Measurements from ENCODE around the gene GET3.
A peak's percentile ranks its signal among the peaks of the same experiment; 100 is the strongest.
"Not testable (repeated sequence)": the region's sequence is repeated elsewhere in the genome, so short reads cannot be mapped to it uniquely, and the experiment has no call there.

Gene GET3

GRCh38 chr19:12715929-12716328 lies 21.4 kb upstream of the GET3 start:
- no peak for DNase-seq (ENCODE audit: low read depth in 2 of 2)

DNA sequence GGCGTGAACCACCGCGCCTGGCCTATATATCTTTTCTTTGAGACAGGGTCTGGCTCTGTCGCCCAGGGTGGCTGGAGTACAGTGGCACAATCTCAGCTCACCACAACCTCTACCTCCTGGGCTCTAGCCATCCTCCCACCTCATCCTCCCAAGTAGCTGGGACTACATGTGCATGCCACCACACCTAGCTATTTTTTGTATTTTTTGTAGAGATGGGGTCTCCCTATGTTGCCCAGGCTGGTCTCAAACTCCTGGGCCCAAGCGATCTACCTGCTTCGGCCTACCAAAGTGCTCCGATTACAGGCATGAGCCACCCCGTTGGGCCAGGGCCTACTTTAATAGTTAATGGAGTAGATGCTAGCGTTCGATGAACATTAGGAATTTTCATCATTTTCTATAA lies 17.0 kb upstream of the GET3 start:
- DNase-seq (ENCODE audit: low read depth in 2 of 2) = no peak

DNA sequence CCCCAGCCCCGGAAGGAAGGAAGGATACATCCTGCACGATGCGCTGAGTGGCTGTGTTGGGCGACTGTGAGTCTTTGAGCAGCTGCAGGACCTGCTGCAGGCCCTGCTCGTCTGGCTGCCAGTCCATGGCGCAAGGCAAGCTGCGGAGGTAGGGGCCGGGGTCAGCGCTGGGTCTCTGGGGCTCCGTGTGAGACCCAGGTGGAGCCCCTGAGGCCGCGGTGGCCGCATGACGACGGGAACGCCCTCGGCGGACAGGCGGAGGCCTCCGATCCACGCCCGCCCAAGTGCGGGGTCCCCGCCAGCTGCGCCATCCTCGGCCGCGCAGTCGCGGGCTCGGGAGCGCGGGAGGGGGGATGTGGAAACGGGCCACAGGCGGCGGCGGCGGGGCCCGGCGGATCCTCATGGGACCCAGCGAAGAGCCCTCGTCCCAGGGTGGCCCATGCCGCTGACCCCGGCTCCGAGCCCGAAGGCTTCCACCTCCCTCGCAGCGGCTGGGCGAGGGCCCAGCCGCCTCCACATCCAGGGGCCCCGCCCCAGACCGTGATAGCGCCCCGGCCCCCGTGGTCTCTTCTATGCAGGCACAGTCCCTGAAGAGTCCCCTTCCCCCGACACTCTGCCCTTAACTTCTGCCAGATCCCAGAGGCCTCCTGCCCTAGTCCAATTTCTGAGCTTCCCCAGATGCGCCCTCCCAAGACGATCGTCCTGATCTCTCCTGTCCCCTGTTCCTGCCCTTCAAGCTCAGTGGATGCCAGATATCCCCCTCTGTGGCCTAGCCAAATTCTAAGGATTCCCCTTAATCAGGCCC lies 16.2 kb upstream of the GET3 start:
- no peak for DNase-seq (ENCODE audit: low read depth in 2 of 2)

DNA sequence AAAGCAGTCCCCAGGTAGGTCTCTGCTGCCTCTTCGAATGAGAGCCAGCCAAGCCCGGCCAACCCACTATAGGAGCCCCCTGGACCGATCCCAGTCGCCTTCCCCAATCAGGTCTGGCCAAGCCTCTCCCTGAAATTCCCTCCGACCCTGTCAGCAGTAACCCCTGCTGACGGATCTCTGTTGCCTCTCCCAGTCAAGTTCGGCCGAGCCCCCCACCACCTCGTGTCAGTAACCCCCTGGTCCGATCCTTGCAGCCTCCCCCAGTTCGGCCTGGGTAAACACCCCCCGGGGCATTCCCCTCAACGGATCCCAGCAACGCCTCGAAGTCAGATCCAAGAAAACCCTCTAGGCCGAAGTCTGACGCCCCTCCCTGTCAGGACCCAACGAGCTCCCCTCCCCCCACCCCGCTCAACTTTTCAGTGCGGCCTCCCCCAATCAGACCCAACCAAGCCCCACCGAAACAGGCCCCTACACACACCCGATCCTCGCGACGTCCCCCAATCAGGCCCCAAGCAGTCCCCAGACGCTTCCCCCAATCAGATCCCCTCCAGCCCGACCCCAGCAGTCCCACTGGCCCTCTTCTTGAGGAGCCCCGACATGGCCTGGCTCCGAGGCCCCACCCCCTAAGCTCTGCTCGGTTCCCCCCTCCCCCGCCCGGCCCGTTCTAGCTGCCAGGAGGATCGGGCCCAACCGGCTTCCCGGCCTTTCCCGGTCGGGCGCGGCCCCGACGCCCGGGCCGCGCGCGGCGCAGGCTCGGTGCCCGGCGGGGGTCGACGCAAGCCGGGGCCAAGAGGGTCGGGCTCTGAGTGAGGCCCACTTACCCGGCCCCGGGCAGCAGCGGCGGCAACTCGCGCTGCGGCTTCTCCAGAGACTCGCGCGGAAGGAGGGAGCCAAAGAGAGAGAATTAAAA lies 15.4 kb upstream of the GET3 start:
- DNase-seq (ENCODE audit: low read depth in 2 of 2) = peak in 1 of 2 donors; percentile 47

- peak; percentile 79 to 85 for DNase-seq (ENCODE audit: low read depth in 2 of 2)
These were observed 14.5 kb upstream of the GET3 start for GRCh38 chr19:12722566-12723380.

- no peak for DNase-seq (ENCODE audit: low read depth in 2 of 2)
These were observed 14.0 kb upstream of the GET3 start for GRCh38 chr19:12723381-12723640.

DNA sequence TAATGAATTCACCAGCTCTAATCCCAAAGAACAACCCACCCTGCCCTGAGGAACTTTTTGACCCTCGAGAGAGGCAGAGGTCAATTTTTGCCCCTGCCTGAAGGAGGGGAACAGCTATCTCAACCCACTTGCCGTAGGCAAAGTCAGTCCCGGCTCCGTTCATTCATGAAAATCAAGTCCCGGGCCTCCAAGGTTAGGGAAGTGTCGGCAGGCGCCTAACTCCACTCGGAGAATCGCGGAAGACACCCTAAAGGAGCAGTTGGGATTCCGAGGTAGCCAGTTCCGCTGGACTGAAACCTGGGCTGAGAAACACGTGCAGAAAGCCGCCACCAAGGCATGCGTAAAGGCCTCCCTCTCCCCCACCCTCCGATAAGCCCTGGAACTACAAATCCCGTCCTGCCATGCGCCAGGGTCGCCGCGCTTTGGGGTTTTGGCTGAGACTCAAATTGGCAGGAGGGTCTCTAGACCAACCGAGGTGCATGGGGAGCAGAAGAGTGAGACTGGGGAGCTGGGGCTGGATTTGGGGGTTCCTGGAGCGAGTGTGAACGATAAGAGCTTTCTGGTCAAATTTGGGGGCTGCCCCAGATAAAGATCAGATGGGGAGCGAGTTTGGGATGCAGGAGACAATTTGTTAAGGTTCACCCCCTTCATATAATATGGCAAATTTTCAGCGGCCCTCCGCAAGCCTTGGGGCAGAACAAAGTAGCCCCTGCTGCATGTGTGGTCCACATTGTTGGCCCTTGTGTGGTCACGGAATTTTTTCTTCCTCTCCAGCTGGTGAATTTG lies 13.5 kb upstream of the GET3 start, which contains the start of gene TNPO2:
TSS of gene TNPO2 (minus strand) at position 292 of the 786 bp plus-strand sequence. CDS start 2,955 bp downstream, outside the sequence.
- peak; percentile 57 to 67 for DNase-seq (ENCODE audit: low read depth in 2 of 2)

DNA sequence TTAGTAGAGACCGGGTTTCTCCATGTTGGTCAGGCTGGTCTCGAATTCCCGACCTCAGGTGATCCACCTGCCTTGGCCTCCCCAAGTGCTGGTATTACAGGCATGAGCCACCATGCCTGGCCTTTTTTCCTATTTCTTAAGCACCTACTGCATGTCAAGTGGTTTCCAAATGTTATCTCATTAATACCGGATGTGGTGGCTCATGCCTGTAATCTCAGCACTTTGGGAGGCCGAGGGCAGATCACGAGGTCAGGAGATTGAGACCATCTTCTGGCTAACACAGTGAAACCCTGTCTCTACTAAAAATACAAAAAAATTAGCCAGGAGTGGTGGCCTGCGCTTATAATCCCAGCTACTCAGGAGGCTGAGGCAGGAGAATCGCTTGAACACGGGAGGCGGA lies 11.7 kb upstream of the GET3 start:
- not testable (repeated sequence) for DNase-seq (ENCODE audit: low read depth in 2 of 2)

DNA sequence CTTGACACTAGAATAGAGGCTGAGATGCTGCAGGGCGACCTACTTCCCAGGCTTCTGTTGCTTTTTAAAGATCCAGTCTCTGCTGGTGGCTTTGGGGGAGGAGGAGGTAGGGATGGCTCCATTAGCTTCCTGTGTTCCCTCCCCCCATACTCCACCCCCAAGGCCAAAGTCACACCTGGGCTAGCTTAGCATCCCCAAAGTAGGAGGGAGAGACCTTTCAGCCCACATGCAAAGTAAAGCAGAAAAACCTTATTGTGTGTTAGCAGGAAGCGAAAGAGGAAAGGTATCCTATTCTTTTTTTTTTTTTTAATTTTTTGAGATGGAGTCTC lies 10.3 kb upstream of the GET3 start:
- DNase-seq (ENCODE audit: low read depth in 2 of 2) = no peak

GRCh38 chr19:12727745-12728433 lies 9.4 kb upstream of the GET3 start:
- DNase-seq (ENCODE audit: low read depth in 2 of 2) = no peak

DNA sequence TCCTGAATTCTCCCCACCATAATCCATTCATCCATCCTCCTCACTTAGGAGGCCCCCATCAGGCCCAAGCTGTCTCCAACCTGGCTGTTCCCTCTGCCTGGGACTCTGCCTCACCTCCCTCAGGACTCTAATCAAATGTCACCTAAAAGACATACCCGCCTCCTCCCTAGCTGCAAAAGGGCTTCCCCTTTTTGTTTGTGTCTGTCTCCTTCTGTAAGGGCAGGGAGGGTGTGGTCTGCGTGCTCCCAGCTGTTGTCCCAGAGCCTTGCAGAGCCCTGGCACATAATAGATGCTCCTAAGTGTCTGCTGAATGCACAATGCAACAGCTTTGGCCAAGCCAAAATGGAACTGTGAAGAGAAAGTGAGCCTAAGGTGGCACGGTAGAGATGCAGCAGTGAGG lies 7.2 kb upstream of the GET3 start:
- DNase-seq (ENCODE audit: low read depth in 2 of 2) = no peak

DNA sequence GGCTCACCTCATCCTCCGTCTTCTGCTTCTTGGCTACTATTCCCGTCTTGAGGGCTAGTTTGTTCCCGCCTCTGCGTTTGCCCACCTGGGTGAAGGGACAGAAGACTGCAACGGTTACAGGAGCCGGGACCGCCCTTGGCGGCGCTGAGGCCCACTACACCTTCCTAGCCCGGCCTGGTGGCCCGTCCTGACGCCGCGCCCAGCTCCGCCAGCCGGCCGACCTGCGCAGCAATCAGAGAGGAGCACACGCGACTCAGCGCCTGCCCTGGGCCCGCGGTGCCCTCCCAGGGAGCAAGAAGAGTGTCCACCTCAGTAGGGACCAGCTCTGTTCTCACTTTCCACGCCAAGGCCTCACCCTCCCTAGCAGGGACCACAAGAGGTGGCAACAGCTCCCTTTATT lies 6.0 kb upstream of the GET3 start:
- DNase-seq (ENCODE audit: low read depth in 2 of 2) = no peak

DNA sequence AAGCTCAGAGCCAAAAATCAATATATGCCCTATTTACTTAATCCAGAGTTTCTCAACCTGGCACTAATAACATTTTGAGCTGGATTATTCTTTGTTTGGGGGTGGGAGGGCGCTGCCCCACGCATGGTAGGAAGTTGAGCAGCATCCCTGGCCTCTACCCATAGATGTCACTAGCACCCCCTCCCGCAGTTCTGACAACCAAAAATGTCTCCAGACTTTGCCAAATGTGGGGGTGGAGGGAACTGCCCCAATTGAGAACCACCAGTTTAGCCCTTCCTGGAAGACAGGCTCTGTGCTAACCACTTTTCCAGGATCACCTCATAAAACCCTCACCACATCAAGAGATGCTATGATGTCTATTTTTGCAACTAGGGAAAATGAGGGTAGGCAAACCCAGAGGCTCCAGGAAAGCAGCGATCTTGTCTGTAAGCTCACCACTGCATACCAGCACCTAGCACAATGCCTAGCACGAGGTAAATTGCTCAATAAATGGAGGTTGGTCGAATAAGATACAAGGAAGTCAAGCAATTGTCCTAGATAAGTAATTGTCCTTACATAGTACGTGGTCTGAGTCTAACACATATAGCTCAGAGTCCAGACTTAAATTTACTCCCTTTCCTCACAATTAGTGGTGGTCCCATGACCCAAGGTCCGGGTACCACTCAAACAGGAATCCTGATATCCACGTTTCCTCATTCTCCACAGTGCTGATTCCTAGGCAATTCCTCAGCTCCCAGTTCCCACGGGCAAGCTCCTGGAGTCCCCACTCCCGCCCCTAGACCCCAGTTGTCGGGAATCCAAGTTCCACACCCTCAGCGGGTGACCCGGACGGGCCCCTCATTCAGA lies 3.7 kb upstream of the GET3 start:
- no peak for DNase-seq (ENCODE audit: low read depth in 2 of 2)

DNA sequence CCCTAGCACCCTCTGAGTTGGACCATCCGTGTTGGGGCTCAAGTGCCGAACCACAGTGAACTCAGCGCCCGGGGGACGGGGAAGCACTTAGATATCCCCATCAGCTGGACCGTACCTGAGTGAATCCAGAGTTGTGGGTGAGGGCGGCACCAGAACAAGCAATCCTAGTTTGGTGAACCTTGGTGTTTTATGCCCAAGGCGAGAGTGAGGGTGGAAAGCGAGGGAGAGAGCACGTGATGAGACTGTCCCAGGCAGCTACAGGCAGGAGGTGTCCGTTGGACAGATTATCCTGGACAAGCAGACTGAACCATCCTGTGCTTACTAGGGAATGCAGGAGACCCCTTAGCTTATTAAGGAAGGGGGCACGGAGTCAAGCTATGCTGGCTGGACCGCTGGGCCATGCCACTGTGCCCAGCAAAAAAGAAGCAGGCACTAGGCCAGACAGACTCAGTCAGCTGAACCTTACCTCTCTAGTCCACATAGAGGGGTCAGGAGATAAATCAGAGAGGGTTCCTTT lies 596 bp downstream of the GET3 start:
- no peak for DNase-seq (ENCODE audit: low read depth in 2 of 2)

DNA sequence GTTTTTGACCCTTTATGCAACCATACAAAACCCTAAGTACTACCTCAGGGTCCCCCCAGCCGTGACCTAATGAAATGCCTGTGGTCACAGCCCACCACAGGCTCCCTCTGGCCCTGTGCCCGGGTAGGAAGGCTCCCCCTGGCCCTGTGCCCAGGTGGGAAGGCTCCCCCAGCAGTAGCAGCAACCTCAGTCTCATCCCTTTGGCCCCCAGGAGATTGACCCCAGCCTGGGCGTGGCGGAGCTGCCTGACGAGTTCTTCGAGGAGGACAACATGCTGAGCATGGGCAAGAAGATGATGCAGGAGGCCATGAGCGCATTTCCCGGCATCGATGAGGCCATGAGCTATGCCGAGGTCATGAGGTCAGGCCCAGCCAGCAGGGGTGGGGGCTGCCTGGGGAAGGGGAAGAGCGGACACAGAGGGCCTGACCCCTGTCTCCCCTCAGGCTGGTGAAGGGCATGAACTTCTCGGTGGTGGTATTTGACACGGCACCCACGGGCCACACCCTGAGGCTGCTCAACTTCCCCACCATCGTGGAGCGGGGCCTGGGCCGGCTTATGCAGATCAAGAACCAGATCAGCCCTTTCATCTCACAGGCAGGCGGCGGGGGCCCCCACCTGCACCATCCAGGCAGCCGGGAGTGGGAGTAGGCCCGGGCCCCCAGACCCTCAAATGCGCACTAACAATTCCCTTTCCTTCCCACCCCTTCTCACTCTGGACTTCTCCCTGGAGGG lies 8.0 kb downstream of the GET3 start:
- no peak for DNase-seq (ENCODE audit: low read depth in 2 of 2)

GRCh38 chr19:12748489-12748888 lies 11.2 kb downstream of the GET3 start:
- DNase-seq (ENCODE audit: low read depth in 2 of 2) = no peak

GRCh38 chr19:12749938-12750521 lies 12.7 kb downstream of the GET3 start:
- no peak for DNase-seq (ENCODE audit: low read depth in 2 of 2)

GRCh38 chr19:12750851-12751250 lies 13.6 kb downstream of the GET3 start:
- DNase-seq (ENCODE audit: low read depth in 2 of 2) = no peak

DNA sequence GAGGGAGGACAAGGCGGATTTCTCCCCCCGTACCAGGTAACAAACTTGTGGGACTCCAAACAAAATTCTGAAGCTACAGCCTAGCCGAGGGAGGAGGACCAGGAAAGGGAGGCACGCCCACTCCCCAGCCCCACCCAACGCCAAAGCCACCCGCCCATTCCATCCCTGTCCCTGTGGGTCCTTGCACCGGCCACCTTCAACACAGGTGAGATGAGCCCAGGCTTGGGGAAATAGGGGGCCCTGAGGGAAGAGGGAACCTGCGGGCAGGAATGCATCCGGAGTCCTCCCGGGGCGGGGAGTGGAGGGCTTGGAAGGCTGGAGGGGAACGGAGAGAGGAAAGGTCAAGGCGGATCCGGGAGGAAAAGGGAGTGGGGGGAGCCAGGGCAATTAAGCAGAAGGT lies 14.3 kb downstream of the GET3 start, which contains the start of gene BEST2:
TSS of gene BEST2 (plus strand) at position 157 of the 400 bp plus-strand sequence. CDS start 802 bp downstream, outside the sequence.
- no peak for DNase-seq (ENCODE audit: low read depth in 2 of 2)

Measured in stimulated activated CD4-positive, alpha-beta T cell treated with anti-CD3 and anti-CD28 coated beads, Interleukin-1b, Interleukin-23, amount 100 ng/mL, for 4 hours (primary cell).